HEK293 (cell line): Measurements from ENCODE around the gene ATP13A4.

Source experiments
- CTCF ChIA-PET: fragments of 350-600 bp; formaldehyde crosslinking; extraction: SDS; loops from one replicate; lab custom pipeline; 2021; ENCODE audit warnings: antibody characterized with exemption; lab: Yijun Ruan, JAX
- POLR2A ChIA-PET: fragments of 300-600 bp; formaldehyde crosslinking; extraction: SDS; loops from one replicate; lab custom pipeline; 2020; ENCODE audit warnings: antibody characterized with exemption, inconsistent platforms; lab: Yijun Ruan, JAX
- H3K27ac ChIP-seq: fragments of 200-500 bp; sonication (Bioruptor generic); 2 replicates; pipeline ENCODE4 v1.5.1; 2014; ENCODE audit warnings: low read depth, low read length, control low read depth, inconsistent platforms; ENCODE audit errors: extremely low read depth
- H3K36me3 ChIP-seq, 2 experiments: fragments of 200-500 bp in 1 of 2; sonication (Bioruptor generic) in 1 of 2; 1 replicate in 1 of 2; 2 replicates in 1 of 2; pipeline ENCODE4 v1.5.1; 2014 to 2017; ENCODE audit warnings: inconsistent platforms in 2 of 2, low read length in 2 of 2; ENCODE audit not compliant: control insufficient read depth in 2 of 2, insufficient read depth in 1 of 2
- H3K4me1 ChIP-seq: fragments of 200-500 bp; sonication (Bioruptor generic); 2 replicates; pipeline ENCODE4 v1.5.1; 2014; ENCODE audit warnings: mild to moderate bottlenecking, low read length, inconsistent platforms; ENCODE audit not compliant: control insufficient read depth, insufficient read depth
- H3K4me3 ChIP-seq: 2 replicates; pipeline ENCODE4 v1.5.1; 2011; ENCODE audit warnings: low read depth, mild to moderate bottlenecking, control low read depth, low read length, moderate library complexity
- H3K9me3 ChIP-seq: fragments of 200-500 bp; sonication (Bioruptor generic); 2 replicates; pipeline ENCODE4 v1.5.1; 2014; ENCODE audit warnings: low read depth, low read length, inconsistent platforms; ENCODE audit not compliant: control insufficient read depth, insufficient read depth
- GLIS2 ChIP-seq: fragments of 450-650 bp; formaldehyde crosslinking; IDR thresholded peaks from 2 replicates; pipeline ENCODE4 v1.5.1; 2016; ENCODE audit warnings: missing biosample characterization, missing genetic modification characterization
- KLF1 ChIP-seq: fragments of 450-650 bp; formaldehyde crosslinking; IDR thresholded peaks from 2 replicates; pipeline ENCODE4 v1.5.1; 2016; ENCODE audit warnings: missing biosample characterization, missing genetic modification characterization
- MYNN ChIP-seq: fragments of 450-650 bp; formaldehyde crosslinking; IDR thresholded peaks from 2 replicates; pipeline ENCODE4 v1.5.1; 2016; ENCODE audit warnings: missing biosample characterization, missing genetic modification characterization, borderline replicate concordance
- MZF1 ChIP-seq: fragments of 450-650 bp; formaldehyde crosslinking; IDR thresholded peaks from 2 replicates; pipeline ENCODE4 v1.5.1; 2017; ENCODE audit warnings: missing biosample characterization, missing genetic modification characterization, borderline replicate concordance
- OSR2 ChIP-seq: fragments of 450-650 bp; formaldehyde crosslinking; IDR thresholded peaks from 2 replicates; pipeline ENCODE4 v1.5.1; 2016; ENCODE audit warnings: missing biosample characterization, missing genetic modification characterization
- ZBTB21 ChIP-seq: fragments of 450-650 bp; formaldehyde crosslinking; IDR thresholded peaks from 2 replicates; pipeline ENCODE4 v1.5.1; 2017; ENCODE audit warnings: missing biosample characterization, missing genetic modification characterization
- ZFP3 ChIP-seq: fragments of 450-650 bp; formaldehyde crosslinking; IDR thresholded peaks from 2 replicates; pipeline ENCODE4 v1.5.1; 2016; ENCODE audit warnings: low read depth, missing biosample characterization, missing genetic modification characterization
- ZFP41 ChIP-seq: fragments of 450-650 bp; formaldehyde crosslinking; IDR thresholded peaks from 2 replicates; pipeline ENCODE4 v1.5.1; 2016; ENCODE audit warnings: missing biosample characterization, missing genetic modification characterization, borderline replicate concordance
- ZIC2 ChIP-seq: fragments of 450-650 bp; formaldehyde crosslinking; IDR thresholded peaks from 2 replicates; pipeline ENCODE4 v1.5.1; 2016; ENCODE audit warnings: missing biosample characterization, missing genetic modification characterization
- ZNF174 ChIP-seq: fragments of 450-650 bp; formaldehyde crosslinking; IDR thresholded peaks from 2 replicates; pipeline ENCODE4 v1.5.0; 2017; ENCODE audit warnings: missing biosample characterization, mild to moderate bottlenecking, missing genetic modification characterization
- ZNF175 ChIP-seq: fragments of 450-650 bp; formaldehyde crosslinking; IDR thresholded peaks from 2 replicates; pipeline ENCODE4 v1.5.1; 2016; ENCODE audit warnings: missing biosample characterization, missing genetic modification characterization
- ZNF223 ChIP-seq: fragments of 450-650 bp; formaldehyde crosslinking; IDR thresholded peaks from 2 replicates; pipeline ENCODE4 v1.5.1; 2016; ENCODE audit warnings: missing biosample characterization, missing genetic modification characterization
- ZNF239 ChIP-seq: fragments of 450-650 bp; formaldehyde crosslinking; IDR thresholded peaks from 2 replicates; pipeline ENCODE4 v1.5.1; 2016; ENCODE audit warnings: missing biosample characterization, missing genetic modification characterization
- ZNF24 ChIP-seq: fragments of 450-650 bp; formaldehyde crosslinking; IDR thresholded peaks from 2 replicates; pipeline ENCODE4 v1.5.1; 2016; ENCODE audit warnings: missing biosample characterization, missing genetic modification characterization
- ZNF248 ChIP-seq: fragments of 450-650 bp; formaldehyde crosslinking; IDR thresholded peaks from 2 replicates; pipeline ENCODE4 v1.5.1; 2017; ENCODE audit warnings: missing biosample characterization, missing genetic modification characterization
- ZNF292 ChIP-seq: fragments of 450-650 bp; formaldehyde crosslinking; IDR thresholded peaks from 2 replicates; pipeline ENCODE4 v1.5.1; 2016; ENCODE audit warnings: low read depth, missing biosample characterization, missing genetic modification characterization, borderline replicate concordance
- ZNF423 ChIP-seq: fragments of 450-650 bp; formaldehyde crosslinking; IDR thresholded peaks from 2 replicates; pipeline ENCODE4 v1.5.1; 2016; ENCODE audit warnings: missing biosample characterization, missing genetic modification characterization
- ZNF48 ChIP-seq: fragments of 450-650 bp; formaldehyde crosslinking; IDR thresholded peaks from 2 replicates; pipeline ENCODE4 v1.5.1; 2016; ENCODE audit warnings: missing biosample characterization, missing genetic modification characterization
- ZNF510 ChIP-seq: fragments of 450-650 bp; formaldehyde crosslinking; IDR thresholded peaks from 2 replicates; pipeline ENCODE4 v1.5.1; 2018; ENCODE audit warnings: mild to moderate bottlenecking, missing genetic modification characterization, missing biosample characterization; ENCODE audit not compliant: insufficient replicate concordance
- ZNF529 ChIP-seq: fragments of 450-650 bp; formaldehyde crosslinking; IDR thresholded peaks from 2 replicates; pipeline ENCODE4 v1.5.1; 2017; ENCODE audit warnings: missing genetic modification characterization, missing biosample characterization; ENCODE audit not compliant: insufficient replicate concordance
- ZNF548 ChIP-seq: fragments of 450-650 bp; formaldehyde crosslinking; IDR thresholded peaks from 2 replicates; pipeline ENCODE4 v1.5.1; 2016; ENCODE audit warnings: missing biosample characterization, missing genetic modification characterization
- ZNF555 ChIP-seq: fragments of 450-650 bp; formaldehyde crosslinking; conservative IDR thresholded peaks from 2 replicates; pipeline ENCODE4 v1.5.1; 2017; ENCODE audit warnings: missing biosample characterization, mild to moderate bottlenecking, missing genetic modification characterization, inconsistent platforms
- ZNF596 ChIP-seq: fragments of 450-650 bp; IDR thresholded peaks from 2 replicates; pipeline ENCODE4 v1.5.0; 2018; ENCODE audit warnings: missing biosample characterization, mild to moderate bottlenecking, missing genetic modification characterization, moderate library complexity
- ZNF626 ChIP-seq: fragments of 450-650 bp; sonication (Bioruptor Pico); formaldehyde crosslinking; IDR thresholded peaks from 2 replicates; pipeline ENCODE4 v1.5.1; 2018; ENCODE audit warnings: missing biosample characterization, missing genetic modification characterization, inconsistent platforms
- ZNF76 ChIP-seq: fragments of 450-650 bp; formaldehyde crosslinking; IDR thresholded peaks from 2 replicates; pipeline ENCODE4; 2016; ENCODE audit warnings: low read depth, missing biosample characterization, missing genetic modification characterization, borderline replicate concordance
- ZSCAN23 ChIP-seq: fragments of 450-650 bp; formaldehyde crosslinking; IDR thresholded peaks from 2 replicates; pipeline ENCODE4 v1.5.1; 2016; ENCODE audit warnings: missing biosample characterization, missing genetic modification characterization
- TF ChIP-seq, protein P1 (sequence below): fragments of 450-650 bp; formaldehyde crosslinking; IDR thresholded peaks from 2 replicates; pipeline ENCODE4 v1.5.1; 2016; ENCODE audit warnings: missing biosample characterization, missing genetic modification characterization
- TF ChIP-seq, protein P2 (sequence below): fragments of 450-650 bp; formaldehyde crosslinking; IDR thresholded peaks from 2 replicates; pipeline ENCODE4 v1.5.1; 2017; ENCODE audit warnings: missing biosample characterization, mild to moderate bottlenecking, missing genetic modification characterization, moderate library complexity
- TF ChIP-seq, protein P3 (sequence below): fragments of 450-650 bp; formaldehyde crosslinking; IDR thresholded peaks from 2 replicates; pipeline ENCODE4 v1.5.1; 2016; ENCODE audit warnings: missing biosample characterization, missing genetic modification characterization

Gene ATP13A4

DNA sequence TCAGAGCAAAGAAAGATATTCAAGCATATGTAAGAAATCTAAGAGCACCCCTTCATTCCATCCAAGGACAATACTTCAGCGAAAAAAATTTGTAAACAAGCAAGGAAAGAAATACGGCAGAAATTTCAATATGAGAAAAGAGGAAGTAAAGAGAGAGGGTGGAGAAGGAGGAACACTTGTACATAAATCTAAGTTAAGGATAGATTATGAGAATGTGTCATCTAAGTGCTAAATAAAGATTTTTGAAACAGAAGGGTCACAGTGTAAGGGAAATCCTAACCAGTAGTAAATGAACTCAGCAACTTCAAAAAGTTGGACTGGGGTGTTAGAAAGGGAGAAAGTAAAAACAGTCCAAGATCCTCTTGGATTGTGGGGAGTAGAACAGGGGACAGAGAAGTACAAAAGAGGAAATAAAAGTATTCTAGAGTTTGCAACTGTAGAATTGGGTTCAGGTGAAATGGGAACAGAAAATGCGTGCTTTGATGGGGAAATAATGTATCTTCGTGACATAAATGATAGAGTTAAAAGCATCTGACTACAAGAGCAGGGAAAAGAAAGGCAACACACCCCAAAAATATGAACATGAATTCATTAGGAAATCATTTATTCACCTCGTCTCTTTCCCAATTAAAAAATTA, 107.6 kb downstream of the ATP13A4 start (continued):
- TF ChIP-seq ZNF510 (tag by site-specific recombination) (no peak), ZNF175 (tag by site-specific recombination) (no peak), ZNF174 (tag by site-specific recombination) (no peak), ZBTB21 (tag by site-specific recombination) (no peak), ZNF24 (no peak), MYNN (tag by site-specific recombination) (no peak), ZNF48 (tag by site-specific recombination) (no peak), ZNF223 (no peak), GLIS2 (tag by site-specific recombination) (no peak), ZNF76 (tag by site-specific recombination) (no peak)
- TF ChIP-seq, protein P1, sequence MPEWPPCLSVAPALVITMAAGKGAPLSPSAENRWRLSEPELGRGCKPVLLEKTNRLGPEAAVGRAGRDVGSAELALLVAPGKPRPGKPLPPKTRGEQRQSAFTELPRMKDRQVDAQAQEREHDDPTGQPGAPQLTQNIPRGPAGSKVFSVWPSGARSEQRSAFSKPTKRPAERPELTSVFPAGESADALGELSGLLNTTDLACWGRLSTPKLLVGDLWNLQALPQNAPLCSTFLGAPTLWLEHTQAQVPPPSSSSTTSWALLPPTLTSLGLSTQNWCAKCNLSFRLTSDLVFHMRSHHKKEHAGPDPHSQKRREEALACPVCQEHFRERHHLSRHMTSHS = no peak

DNA sequence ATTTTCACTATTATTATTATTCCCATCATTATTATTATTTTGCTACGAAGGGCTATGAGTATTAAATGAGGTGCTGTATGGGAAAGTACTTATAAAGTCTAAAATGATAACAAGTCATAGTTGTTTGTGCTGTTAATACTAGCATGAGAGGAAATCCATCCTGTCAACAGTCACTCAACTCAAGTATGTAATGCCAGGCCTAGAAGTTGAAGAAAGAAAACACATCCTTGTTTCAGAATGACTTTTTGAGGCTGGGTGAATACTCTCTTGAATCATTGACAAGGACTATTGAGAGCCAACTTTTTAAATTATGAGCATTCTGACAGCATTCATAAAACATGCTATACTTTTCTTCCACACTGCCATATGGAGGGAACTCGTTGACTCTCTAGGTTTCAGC, 115.3 kb downstream of the ATP13A4 start:
- Histone ChIP-seq H3K36me3 (no peaks in the 10 kb centered on the region), H3K4me3 (no peak overlapping the region), H3K9me3 (no peaks in the 10 kb centered on the region), H3K4me1 (no peaks in the 10 kb centered on the region), H3K27ac (no peak overlapping the region)
- POLR2A ChIA-PET = no interaction called here
- TF ChIP-seq, protein P2, sequence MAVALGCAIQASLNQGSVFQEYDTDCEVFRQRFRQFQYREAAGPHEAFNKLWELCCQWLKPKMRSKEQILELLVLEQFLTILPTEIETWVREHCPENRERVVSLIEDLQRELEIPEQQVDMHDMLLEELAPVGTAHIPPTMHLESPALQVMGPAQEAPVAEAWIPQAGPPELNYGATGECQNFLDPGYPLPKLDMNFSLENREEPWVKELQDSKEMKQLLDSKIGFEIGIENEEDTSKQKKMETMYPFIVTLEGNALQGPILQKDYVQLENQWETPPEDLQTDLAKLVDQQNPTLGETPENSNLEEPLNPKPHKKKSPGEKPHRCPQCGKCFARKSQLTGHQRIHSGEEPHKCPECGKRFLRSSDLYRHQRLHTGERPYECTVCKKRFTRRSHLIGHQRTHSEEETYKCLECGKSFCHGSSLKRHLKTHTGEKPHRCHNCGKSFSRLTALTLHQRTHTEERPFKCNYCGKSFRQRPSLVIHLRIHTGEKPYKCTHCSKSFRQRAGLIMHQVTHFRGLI (tag by site-specific recombination) = no peak
- no peak for TF ChIP-seq OSR2
- TF ChIP-seq KLF1 (tag by site-specific recombination) = no peak
- TF ChIP-seq, all 188 proteins: peak for 0
- CTCF ChIA-PET = no interaction called here

DNA sequence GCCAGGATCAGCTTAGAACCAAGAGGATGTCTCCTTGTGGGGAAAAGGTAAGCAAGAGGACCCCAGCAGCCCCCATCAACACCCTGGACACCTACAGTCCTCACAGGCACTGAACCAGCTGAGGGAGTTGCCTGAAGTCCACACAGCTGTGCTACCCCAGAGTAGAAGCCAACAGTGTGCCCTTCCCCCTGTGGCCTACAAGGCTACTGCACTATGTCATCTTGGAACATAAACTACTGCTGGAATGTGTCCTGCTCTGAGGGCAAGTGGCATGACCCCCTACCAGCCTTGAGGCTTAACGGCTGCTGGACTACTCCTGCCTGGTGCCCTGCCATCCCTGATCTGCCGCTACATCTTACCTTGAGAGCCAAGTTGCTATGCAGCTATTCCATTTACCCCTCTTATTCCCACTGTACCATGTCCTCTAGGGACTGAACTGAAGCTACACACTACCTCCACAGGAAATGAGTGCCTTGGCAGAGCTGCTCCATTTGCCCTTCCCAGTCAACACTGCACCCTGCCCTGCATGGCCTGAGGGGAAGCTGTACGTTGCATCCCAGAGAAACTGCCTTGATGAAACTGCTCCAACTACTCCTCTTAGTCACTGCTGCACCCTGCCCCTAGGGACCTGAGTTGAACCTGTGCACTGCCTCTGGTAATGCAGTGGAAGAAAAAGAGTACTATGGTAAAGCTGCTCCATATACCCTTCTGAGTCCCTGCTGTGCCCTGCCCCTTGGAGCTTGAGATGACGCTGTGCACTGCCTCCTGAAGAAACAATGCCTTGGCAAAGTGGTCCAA, 135.9 kb downstream of the ATP13A4 start:
- no peak overlapping the region for H3K4me3 ChIP-seq
- H3K27ac ChIP-seq = no peak overlapping the region
- POLR2A ChIA-PET = no interaction called here
- H3K4me1 ChIP-seq = no peaks in the 10 kb centered on the region
- H3K9me3 ChIP-seq = no peaks in the 10 kb centered on the region
- no peaks in the 10 kb centered on the region for H3K36me3 ChIP-seq
- CTCF ChIA-PET = interaction anchor here (0.9 kb wide), 1 partner anchor 97 kb away, joined by 4 read pairs; no protein-coding TSS in a partner anchor
- no peak for TF ChIP-seq ZNF529
- no peak for TF ChIP-seq ZNF626
- no peak for TF ChIP-seq ZNF248 (tag by site-specific recombination)
- TF ChIP-seq ZNF548 = no peak
- no peak for TF ChIP-seq ZNF239
- no peak for TF ChIP-seq MZF1 (tag by site-specific recombination)
- TF ChIP-seq ZNF292 = no peak
- no peak for TF ChIP-seq ZSCAN23 (tag by site-specific recombination)
- no peak for TF ChIP-seq ZFP3 (tag by site-specific recombination)
- TF ChIP-seq ZIC2 = no peak
- no peak for TF ChIP-seq ZNF555 (tag by site-specific recombination)
- TF ChIP-seq, protein P3, sequence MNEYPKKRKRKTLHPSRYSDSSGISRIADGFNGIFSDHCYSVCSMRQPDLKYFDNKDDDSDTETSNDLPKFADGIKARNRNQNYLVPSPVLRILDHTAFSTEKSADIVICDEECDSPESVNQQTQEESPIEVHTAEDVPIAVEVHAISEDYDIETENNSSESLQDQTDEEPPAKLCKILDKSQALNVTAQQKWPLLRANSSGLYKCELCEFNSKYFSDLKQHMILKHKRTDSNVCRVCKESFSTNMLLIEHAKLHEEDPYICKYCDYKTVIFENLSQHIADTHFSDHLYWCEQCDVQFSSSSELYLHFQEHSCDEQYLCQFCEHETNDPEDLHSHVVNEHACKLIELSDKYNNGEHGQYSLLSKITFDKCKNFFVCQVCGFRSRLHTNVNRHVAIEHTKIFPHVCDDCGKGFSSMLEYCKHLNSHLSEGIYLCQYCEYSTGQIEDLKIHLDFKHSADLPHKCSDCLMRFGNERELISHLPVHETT (tag by site-specific recombination) = no peak
- TF ChIP-seq ZFP41 (tag by site-specific recombination) = no peak
- no peak for TF ChIP-seq ZNF596 (tag by site-specific recombination)
- no peak for TF ChIP-seq ZNF423 (tag by site-specific recombination)
